Common myeloid progenitor, CD34-positive (primary cell): ENCODE measurements around the gene NPAS3.

Experiments
- CTCF ChIA-PET: fragments of 350-600 bp; sonication (Branson Sonifier 250); formaldehyde crosslinking; loops from one replicate; lab custom pipeline; 2021; ENCODE audit warnings: antibody characterized with exemption; lab: Charles Lee
- POLR2A ChIA-PET: fragments of 350-600 bp; sonication (Branson Sonifier 250); formaldehyde crosslinking; loops from one replicate; lab custom pipeline; 2021; ENCODE audit warnings: antibody characterized with exemption; lab: Charles Lee
- DNase-seq, 3 donors: peaks; one replicate each; pipeline versions ENCODE4 v3.0.0 to v3.0.0-alpha.2; 2013
- H3K27ac ChIP-seq, 2 experiments: 1 replicate in 1 of 2; 2 replicates in 1 of 2; pipeline ENCODE4 v1.7.0; 2013; ENCODE audit warnings: inconsistent platforms in 2 of 2, low read length in 2 of 2, mild to moderate bottlenecking in 2 of 2, low read depth in 1 of 2, moderate library complexity in 1 of 2; ENCODE audit not compliant: severe bottlenecking in 2 of 2, insufficient read depth in 1 of 2, poor library complexity in 1 of 2
- H3K27me3 ChIP-seq, 5 experiments: replicated peaks in 2 of 5; 1 replicate in 3 of 5; 2 replicates in 2 of 5; pipeline versions ENCODE4 v1.6.1 to v1.7.0; 2013; ENCODE audit warnings: low read length in 4 of 5, mild to moderate bottlenecking in 2 of 5, moderate library complexity in 2 of 5, inconsistent platforms in 1 of 5; ENCODE audit not compliant: insufficient read depth in 5 of 5, control insufficient read depth in 4 of 5
- H3K36me3 ChIP-seq, 4 experiments: 1 replicate in 2 of 4; 2 replicates in 2 of 4; pipeline versions ENCODE4 v1.6.1 to v1.7.0; 2013; ENCODE audit warnings: low read length in 3 of 4, control low read depth in 1 of 4, mild to moderate bottlenecking in 1 of 4; ENCODE audit not compliant: control insufficient read depth in 4 of 4, insufficient read depth in 4 of 4
- H3K4me1 ChIP-seq, 4 experiments: 1 replicate in 3 of 4; 2 replicates in 1 of 4; pipeline versions ENCODE4 v1.6.1 to v1.7.1; 2013; ENCODE audit warnings: low read length in 3 of 4, mild to moderate bottlenecking in 3 of 4, control low read depth in 1 of 4, inconsistent platforms in 1 of 4, moderate library complexity in 1 of 4; ENCODE audit not compliant: control insufficient read depth in 4 of 4, insufficient read depth in 4 of 4; ENCODE audit errors: control extremely low read depth in 1 of 4
- H3K4me3 ChIP-seq, 7 experiments: 1 replicate in 4 of 7; 2 replicates in 3 of 7; pipeline versions ENCODE4 v1.5.1 to v1.7.0; 2013; ENCODE audit warnings: mild to moderate bottlenecking in 7 of 7, low read length in 6 of 7, moderate library complexity in 6 of 7, inconsistent platforms in 2 of 7, low read depth in 2 of 7, control low read depth in 1 of 7; ENCODE audit not compliant: insufficient read depth in 4 of 7, control insufficient read depth in 1 of 7; ENCODE audit errors: extremely low read depth in 1 of 7
- H3K9me3 ChIP-seq, 5 experiments: 1 replicate in 4 of 5; 2 replicates in 1 of 5; pipeline versions ENCODE4 v1.6.1 to v1.7.1; 2013; ENCODE audit warnings: low read length in 4 of 5, mild to moderate bottlenecking in 2 of 5, inconsistent platforms in 1 of 5, low read depth in 1 of 5, moderate library complexity in 1 of 5; ENCODE audit not compliant: control insufficient read depth in 4 of 5, insufficient read depth in 2 of 5; ENCODE audit errors: control extremely low read depth in 1 of 5
- WGBS: methylation state at CpG from one replicate; pipeline ENCODE4 v1.1.5; 2013; ENCODE audit not compliant: insufficient coverage; 5-methylcytosine and 5-hydroxymethylcytosine counted together

The NPAS3 gene

DNA sequence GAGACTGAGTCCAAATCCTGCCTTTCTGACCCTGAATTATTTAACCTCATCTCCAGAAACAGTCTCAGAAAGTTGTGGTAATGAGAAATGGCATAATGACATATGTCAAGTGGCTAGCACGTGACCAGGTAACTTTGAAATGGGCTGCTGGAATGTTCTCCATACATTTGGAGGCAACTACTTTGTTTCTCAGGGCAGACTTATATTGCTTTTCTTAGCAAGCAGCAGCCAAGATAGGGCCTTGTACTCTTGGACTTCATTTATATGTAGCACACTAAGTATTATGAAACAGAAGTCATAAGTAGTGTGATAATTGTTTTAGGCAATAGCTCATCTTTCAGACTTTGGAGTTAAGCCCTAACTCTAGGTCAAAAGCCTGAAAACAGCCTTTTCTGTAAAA lies 494.7 kb downstream of the NPAS3 start:
- 83% methylated on average over 1 of the region's 1 CpG for WGBS
- H3K9me3 ChIP-seq: no peaks in the 10 kb centered on the region
- CTCF ChIA-PET: interaction anchor here (0.9 to 1.9 kb wide), 5 partner anchors 14 to 855 kb away, joined by 3 to 6 read pairs (median 4); no protein-coding TSS in a partner anchor
- H3K27ac ChIP-seq: no peak overlapping the region
- H3K4me3 ChIP-seq: no peak overlapping the region
- H3K4me1 ChIP-seq: peaks cover 0 to 16% (median 11%) of the 10 kb centered on the region in 4 experiments
- POLR2A ChIA-PET: no interaction called here
- no peaks in the 10 kb centered on the region for H3K27me3 ChIP-seq
- DNase-seq: no peak
- no peaks in the 10 kb centered on the region for H3K36me3 ChIP-seq

DNA sequence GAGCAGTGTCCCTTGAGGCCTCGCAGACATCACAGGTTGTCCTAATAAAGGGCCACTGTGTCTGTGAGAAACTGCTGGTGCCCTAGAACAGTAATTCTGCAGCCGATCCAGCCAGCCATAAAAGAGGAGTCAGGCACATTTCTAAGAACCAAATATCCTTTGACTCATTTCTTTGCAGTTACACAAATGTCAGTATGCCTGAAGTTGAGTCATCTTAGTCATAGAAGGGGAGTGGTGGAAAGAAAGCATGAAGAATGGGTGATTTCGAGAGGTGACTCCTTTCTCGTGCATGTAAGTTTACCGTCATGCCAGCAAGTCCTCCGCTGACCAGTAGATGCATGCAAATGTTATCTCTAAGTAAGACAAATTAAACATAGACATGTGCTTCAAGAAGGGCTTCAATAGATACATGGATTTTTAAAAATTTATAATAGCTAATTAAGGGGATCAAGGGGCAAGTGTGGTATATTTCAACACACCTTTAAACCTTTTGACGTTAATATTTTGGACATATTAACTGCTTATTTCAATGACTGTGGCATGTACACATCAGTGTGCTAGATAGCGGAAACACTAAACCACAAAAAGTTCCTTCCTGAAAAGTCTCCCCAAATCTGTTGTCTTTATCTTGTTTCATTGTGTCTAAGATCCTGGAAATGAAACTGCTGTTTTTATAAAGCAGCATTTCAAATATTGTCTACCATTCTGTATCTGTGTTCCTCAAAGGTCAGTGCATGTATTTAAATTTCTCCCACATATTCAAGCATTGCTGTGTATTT lies 497.4 kb downstream of the NPAS3 start:
- POLR2A ChIA-PET: no interaction called here
- DNase-seq: peak; percentile 18 to 60 (median 51)

DNA sequence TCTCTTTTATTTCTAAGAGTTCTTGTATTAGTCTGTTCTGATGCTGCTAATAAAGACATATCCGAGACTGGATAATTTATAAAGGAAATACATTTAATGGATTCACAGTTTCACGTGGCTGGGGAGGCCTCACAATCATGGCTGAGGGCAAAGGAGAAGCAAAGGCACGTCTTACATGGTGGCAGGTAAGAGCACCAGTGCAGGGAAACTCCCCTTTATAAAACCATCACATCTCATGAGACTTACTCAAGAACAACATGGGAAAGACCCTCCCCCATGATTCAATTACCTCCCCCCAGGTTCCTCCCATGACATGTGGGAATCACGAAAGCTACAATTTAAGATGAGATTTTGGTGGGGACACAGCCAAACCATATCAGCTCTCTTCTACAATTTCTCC lies 503.0 kb downstream of the NPAS3 start:
- CTCF ChIA-PET: interaction anchor here (0.8 kb wide), 1 partner anchor 605 kb away, joined by 4 read pairs; no protein-coding TSS in a partner anchor
- no peak for DNase-seq

More for the DNA sequence above, 497.4 kb downstream of the NPAS3 start:
- Histone ChIP-seq H3K36me3 (no peaks in the 10 kb centered on the region), H3K9me3 (no peaks in the 10 kb centered on the region), H3K27me3 (no peaks in the 10 kb centered on the region), H3K27ac (no peak overlapping the region), H3K4me1 (peaks cover 0 to 16% (median 11%) of the 10 kb centered on the region in 4 experiments), H3K4me3 (peak overlapping the region in 2 of 7 experiments; percentile 6 to 33)
- 96% methylated on average over 2 of the region's 8 CpGs for WGBS
- CTCF ChIA-PET: interaction anchor here (0.9 to 1.3 kb wide), 2 partner anchors 13 to 38 kb away, joined by 3 read pairs; no protein-coding TSS in a partner anchor

DNA sequence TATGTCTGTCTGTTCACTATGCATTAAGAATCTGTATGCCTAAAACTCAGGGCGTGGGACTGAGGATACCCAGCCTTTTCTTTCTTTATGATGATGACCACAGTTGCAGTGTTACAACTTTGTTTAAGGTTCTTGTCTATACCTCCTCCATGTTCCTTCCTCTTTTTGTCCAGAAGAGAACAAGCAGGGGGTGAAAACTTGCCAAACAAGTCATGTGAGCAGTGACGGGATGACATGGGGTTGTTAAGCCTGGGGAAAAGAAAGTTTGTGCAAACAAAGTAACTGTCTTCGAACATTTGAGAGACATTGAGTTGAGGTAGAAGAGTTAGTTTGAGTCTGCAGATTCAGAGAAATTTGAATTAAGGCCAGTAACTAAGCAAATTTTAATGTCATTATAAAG lies 505.5 kb downstream of the NPAS3 start:
- CTCF ChIA-PET: no interaction called here
- WGBS: 67% methylated on average over 1 of the region's 3 CpGs
- DNase-seq: peak in 2 of 3 donors; percentile 52 to 62

More for the DNA sequence above, 503.0 kb downstream of the NPAS3 start:
- WGBS: 93% methylated on average over 3 of the region's 4 CpGs
- no peak overlapping the region for H3K4me3 ChIP-seq
- POLR2A ChIA-PET: no interaction called here
- H3K27ac ChIP-seq: no peak overlapping the region
- peaks cover 0 to 18% (median 6%) of the 10 kb centered on the region in 4 experiments for H3K4me1 ChIP-seq
- no peaks in the 10 kb centered on the region for H3K27me3 ChIP-seq
- H3K9me3 ChIP-seq: no peaks in the 10 kb centered on the region
- no peaks in the 10 kb centered on the region for H3K36me3 ChIP-seq

DNA sequence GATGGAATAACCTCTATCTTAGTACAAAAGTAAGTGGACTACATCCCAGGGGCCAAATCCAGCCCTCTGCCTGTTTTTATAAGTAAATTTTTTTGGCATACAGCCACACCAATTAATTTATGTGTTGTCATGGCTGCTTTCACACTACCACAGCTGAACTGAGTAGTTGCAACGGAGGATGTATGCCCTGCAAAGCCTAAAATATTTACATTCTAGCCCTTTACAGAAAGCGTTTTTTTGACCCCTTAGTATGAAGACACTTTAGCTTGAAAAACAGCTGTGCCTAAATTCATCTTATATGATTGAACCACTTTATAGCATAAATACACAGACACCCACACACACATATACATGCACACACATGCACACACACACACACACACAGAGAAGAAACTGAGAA lies 510.6 kb downstream of the NPAS3 start:
- ChIA-PET CTCF (interaction anchor here (1.3 kb wide), 1 partner anchor 13 kb away, joined by 3 read pairs; no protein-coding TSS in a partner anchor), POLR2A (no interaction called here)
- DNase-seq: peak in 2 of 3 donors; percentile 34 to 45
- H3K27me3 ChIP-seq: no peaks in the 10 kb centered on the region
- H3K9me3 ChIP-seq: no peaks in the 10 kb centered on the region
- H3K27ac ChIP-seq: no peak overlapping the region
- WGBS: 0% methylated on average over 2 of the region's 2 CpGs
- H3K4me3 ChIP-seq: no peak overlapping the region
- H3K4me1 ChIP-seq: peaks cover 0 to 14% (median 9%) of the 10 kb centered on the region in 4 experiments
- H3K36me3 ChIP-seq: no peaks in the 10 kb centered on the region

More for the DNA sequence above, 505.5 kb downstream of the NPAS3 start:
- Histone ChIP-seq H3K9me3 (no peaks in the 10 kb centered on the region), H3K27ac (no peak overlapping the region), H3K4me3 (no peak overlapping the region), H3K4me1 (peaks cover 0 to 12% (median 8%) of the 10 kb centered on the region in 4 experiments), H3K36me3 (no peaks in the 10 kb centered on the region), H3K27me3 (no peaks in the 10 kb centered on the region)
- POLR2A ChIA-PET: no interaction called here

DNA sequence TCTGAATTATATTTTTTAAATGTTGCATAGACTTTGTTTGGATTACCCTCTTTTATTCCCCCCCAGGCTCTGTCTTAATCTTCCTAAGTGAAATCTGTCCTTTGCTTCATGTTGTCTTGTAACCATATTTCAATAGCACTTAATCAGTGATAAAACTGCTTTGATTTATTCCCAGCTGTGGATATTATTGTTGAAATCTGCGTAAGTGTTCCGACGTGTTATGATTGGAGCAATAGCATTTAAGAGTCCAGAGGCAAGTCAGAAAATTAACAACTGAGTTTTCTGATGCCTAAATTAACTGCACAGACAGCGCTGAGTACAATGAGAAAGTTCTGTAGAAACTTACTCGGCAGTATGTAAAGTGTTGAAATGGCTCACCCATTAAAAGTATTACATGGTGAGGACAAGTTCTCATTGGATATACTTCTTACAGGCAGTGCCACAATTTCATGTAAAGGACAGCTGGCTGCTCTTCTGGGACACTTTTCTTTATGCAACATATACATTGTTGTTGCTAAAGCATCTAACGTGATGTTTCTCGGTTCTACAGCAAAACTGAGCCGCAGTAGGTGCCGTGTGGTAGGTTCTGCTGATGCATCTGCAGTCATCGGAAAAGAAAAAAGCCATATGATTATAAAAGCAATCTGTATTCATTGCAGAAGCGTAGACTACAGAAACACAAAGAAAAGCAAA lies 511.2 kb downstream of the NPAS3 start:
- H3K27me3 ChIP-seq: no peaks in the 10 kb centered on the region
- ChIA-PET CTCF (interaction anchor here (1.3 kb wide), 1 partner anchor 14 kb away, joined by 3 read pairs; no protein-coding TSS in a partner anchor), POLR2A (no interaction called here)
- no peaks in the 10 kb centered on the region for H3K9me3 ChIP-seq
- H3K4me1 ChIP-seq: peaks cover 0 to 15% (median 10%) of the 10 kb centered on the region in 4 experiments
- no peaks in the 10 kb centered on the region for H3K36me3 ChIP-seq
- no peak overlapping the region for H3K27ac ChIP-seq
- no peak for DNase-seq
- no peak overlapping the region for H3K4me3 ChIP-seq
- 99% methylated on average over 9 of the region's 11 CpGs for WGBS
